AG08395 (cell line): Measurements from ENCODE around the gene RAET1E.
"Not testable (repeated sequence)": the region's sequence is repeated elsewhere in the genome, so short reads cannot be mapped to it uniquely, and the experiment has no call there.

Experiments used
- DNase-seq: peaks from one replicate; pipeline ENCODE4 v3.0.0; 2012; ENCODE audit warnings: mixed read lengths, low spot score

The RAET1E gene

GRCh38 chr6:149861603-149862423, 36.1 kb downstream of the RAET1E start:
- no peak for DNase-seq

GRCh38 chr6:149860834-149861602, 36.9 kb downstream of the RAET1E start:
- no peak for DNase-seq

GRCh38 chr6:149860513-149860833, 37.4 kb downstream of the RAET1E start:
- DNase-seq: no peak

GRCh38 chr6:149859938-149860337, 38.0 kb downstream of the RAET1E start:
- no peak for DNase-seq

GRCh38 chr6:149859368-149859767, 38.5 kb downstream of the RAET1E start:
- DNase-seq: no peak

- no peak for DNase-seq
Observed at GRCh38 chr6:149857541-149857940, 40.4 kb downstream of the RAET1E start.

GRCh38 chr6:149856256-149856994, 41.5 kb downstream of the RAET1E start:
- DNase-seq: no peak

- no peak for DNase-seq
Observed at GRCh38 chr6:149855741-149856140, 42.2 kb downstream of the RAET1E start.

GRCh38 chr6:149855040-149855654, 42.8 kb downstream of the RAET1E start:
- DNase-seq: peak; percentile 57

GRCh38 chr6:149854532-149854931, 43.4 kb downstream of the RAET1E start:
- no peak for DNase-seq

GRCh38 chr6:149854017-149854416, 43.9 kb downstream of the RAET1E start:
- not testable (repeated sequence) for DNase-seq

GRCh38 chr6:149852881-149853280, 45.0 kb downstream of the RAET1E start:
- no peak for DNase-seq

GRCh38 chr6:149852180-149852579, 45.7 kb downstream of the RAET1E start:
- no peak for DNase-seq

- no peak for DNase-seq
Observed at GRCh38 chr6:149851461-149852110, 46.3 kb downstream of the RAET1E start.

GRCh38 chr6:149848343-149848742, 49.6 kb downstream of the RAET1E start:
- DNase-seq: not testable (repeated sequence)
